Spleen (tissue), 7 donors: ENCODE measurements around the gene KLF15.

Experiments used
- CTCF ChIP-seq, 11 experiments: fragments of 200-600 bp in 7 of 11; fragments of 450-650 bp in 4 of 11; sonication (generic) in 4 of 11; IDR thresholded peaks in 8 of 11; conservative IDR thresholded peaks in 3 of 11; 1 replicate in 7 of 11; 2 replicates in 4 of 11; pipeline versions ENCODE4 v1.4.0 to v1.8.0; 2016 to 2021; ENCODE audit warnings: antibody characterized with exemption in 11 of 11, inconsistent platforms in 4 of 11, mild to moderate bottlenecking in 1 of 11
- POLR2AphosphoS5 ChIP-seq, 3 donors: sonication (generic); formaldehyde crosslinking; IDR thresholded peaks; one replicate each; pipeline ENCODE4 v1.5.1; 2017; ENCODE audit warnings: antibody characterized with exemption in 3 of 3
- donor health status: DM: no; HTN: no; CAD: no; lungs with moderate emphysema.
- donor health status: DM: no; HTN: no; CAD: no.
- donor health status: DM: no; HTN: no; CAD: no.

GRCh38 chr3:126340943-126341754 is 16.1 kb downstream of the KLF15 start:
- TF ChIP-seq CTCF (IDR thresholded peaks at IDR 0.05 in 8 of 11, conservative IDR thresholded peaks at IDR 0.05 in 3 of 11): no peak
- TF ChIP-seq POLR2AphosphoS5 (IDR thresholded peaks at IDR 0.05): no peak
